ENCODE measurements around the gene HIP1.

- TF ChIP-seq CTCF (IDR thresholded peaks at IDR 0.05; ENCODE audit: low read depth, low read length) (no peak), MYC (IDR thresholded peaks at IDR 0.05; ENCODE audit: low read depth, low read length) (no peak), MAX (IDR thresholded peaks at IDR 0.05; ENCODE audit: low read depth, low read length) (no peak)
Observed at GRCh38 chr7:75567948-75568595, 170.7 kb downstream of the HIP1 start.
